HG03039 (cell line): ENCODE measurements around the gene TFG.

ENCODE experiments used
- ATAC-seq: cut with Tn5 transposase; IDR thresholded peaks from one replicate; pipeline ENCODE4 v1.9.1; 2021; ENCODE audit warnings: mild to moderate bottlenecking, moderate library complexity; ENCODE audit not compliant: unreplicated experiment

The TFG gene

DNA sequence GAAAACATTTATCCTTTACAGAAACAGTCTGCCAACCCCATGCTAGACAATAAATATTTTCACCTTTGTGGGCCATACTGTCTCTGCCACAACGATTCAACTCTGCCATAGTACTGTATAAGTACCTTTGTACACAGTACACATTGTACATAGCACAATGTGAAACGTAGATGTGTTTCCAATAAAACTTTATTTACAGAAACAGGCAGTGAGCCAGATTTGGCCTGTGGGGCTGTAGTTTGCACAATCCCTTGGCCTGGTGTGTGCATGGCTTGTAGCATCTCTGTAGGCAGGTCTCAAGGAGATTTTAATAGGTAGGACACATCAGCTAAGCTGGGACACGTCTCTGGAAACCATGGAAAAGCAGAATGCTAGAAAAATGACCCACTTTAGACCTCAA is 74.3 kb downstream of the TFG start:
- ATAC-seq, result no peak

GRCh38 chr3:100789579-100789978 is 80.3 kb downstream of the TFG start:
- ATAC-seq, result no peak

DNA sequence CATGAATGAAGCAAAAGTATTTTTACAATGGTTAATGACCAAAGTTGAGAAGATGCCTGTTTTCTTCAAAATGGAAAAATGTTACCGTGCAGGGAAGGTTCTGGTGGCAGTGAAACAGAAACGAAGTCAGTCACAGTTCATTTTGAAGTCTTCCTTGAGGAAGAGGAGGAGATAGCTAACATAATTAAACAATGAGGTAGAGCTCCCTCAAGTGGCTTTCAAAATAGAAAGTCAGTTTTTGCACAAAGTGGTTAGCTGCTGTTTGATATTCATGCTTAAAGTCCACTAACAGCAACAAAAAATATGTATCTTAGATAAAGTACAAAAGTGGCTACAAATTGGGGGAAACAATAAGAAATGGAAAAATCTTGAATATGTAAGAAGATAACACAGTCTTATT is 87.3 kb downstream of the TFG start:
- ATAC-seq, result no peak

DNA sequence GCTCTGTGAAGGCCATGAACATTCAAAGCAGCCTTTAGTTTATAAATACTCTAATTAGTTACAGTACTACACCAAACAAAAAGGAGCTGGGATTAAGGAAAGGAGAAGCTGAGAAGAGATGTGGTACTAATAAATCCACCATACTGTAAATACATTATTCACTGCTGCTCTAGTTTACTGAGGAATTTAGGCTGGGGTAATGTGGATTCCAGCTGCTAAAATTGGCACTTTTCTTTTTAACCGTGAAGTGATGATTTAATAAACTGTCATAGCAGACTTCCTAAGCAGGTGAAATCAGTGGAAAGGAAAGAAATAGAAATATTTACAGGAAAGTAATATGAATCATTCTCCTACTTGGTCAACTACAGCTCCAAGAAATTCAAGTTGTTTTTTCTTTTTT is 88.7 kb downstream of the TFG start:
- no peak for ATAC-seq
